OCI-LY3 (cell line): Measurements from ENCODE around the gene GGTLC1.

Source experiments
- CTCF ChIP-seq: fragments of 200-600, 300-600 bp; sonication (generic); IDR thresholded peaks from 2 replicates; pipeline ENCODE4 v1.5.1; 2014; ENCODE audit warnings: antibody characterized with exemption, low read length, low read depth
- EZH2phosphoT487 ChIP-seq: fragments of 200-600 bp; shearing (Covaris generic); IDR thresholded peaks from 2 replicates; pipeline ENCODE4 v1.6.1; 2018; ENCODE audit warnings: antibody characterized with exemption, mixed run types, low read depth

GRCh38 chr20:24004471-24004870 lies 15.9 kb upstream of the GGTLC1 start:
- TF ChIP-seq CTCF, result no peak
- no peak for TF ChIP-seq EZH2phosphoT487
